Calu3 (cell line): ENCODE data around the gene SELE. TPM values are rescaled to one million over a fixed set of nuclear protein-coding genes. Genes with fewer than 3 reads are reported as not detected.

Source experiments
- BruUV-seq: library from RNA; stranded (reverse); fragments of 400-500 nt; replicated peaks from 2 replicates; lab custom pipeline; 2021; lab: Mats Ljungman, UMichigan
- CTCF ChIA-PET: fragments of 300-600 bp; sonication (Branson Sonifier 250); formaldehyde crosslinking; loops from one replicate; lab custom pipeline; 2022; ENCODE audit warnings: antibody characterized with exemption; lab: Charles Lee
- DNase-seq: peaks from one replicate; pipeline ENCODE4 v3.0.0; 2022
- H3K27ac Mint-ChIP-seq: one replicate; pipeline ENCODE4 v1.8.0; 2022; ENCODE audit warnings: mixed read lengths; ENCODE audit not compliant: unreplicated experiment
- H3K27me3 Mint-ChIP-seq: one replicate; pipeline ENCODE4 v1.8.0; 2022; ENCODE audit warnings: mixed read lengths; ENCODE audit not compliant: unreplicated experiment
- H3K36me3 Mint-ChIP-seq: one replicate; pipeline ENCODE4 v1.8.0; 2022; ENCODE audit warnings: mild to moderate bottlenecking, moderate library complexity, mixed read lengths; ENCODE audit not compliant: insufficient read depth, unreplicated experiment
- H3K4me1 Mint-ChIP-seq: one replicate; pipeline ENCODE4 v1.8.0; 2022; ENCODE audit warnings: mild to moderate bottlenecking, low read depth, mixed read lengths; ENCODE audit not compliant: unreplicated experiment
- H3K4me3 Mint-ChIP-seq: one replicate; pipeline ENCODE4 v1.8.0; 2022; ENCODE audit warnings: mild to moderate bottlenecking, low read depth, moderate library complexity, mixed read lengths; ENCODE audit not compliant: unreplicated experiment
- H3K9me3 Mint-ChIP-seq: one replicate; pipeline ENCODE4 v1.8.0; 2022; ENCODE audit warnings: low read depth, mixed read lengths; ENCODE audit not compliant: unreplicated experiment
- intact Hi-C: fragments of 100-400 bp; cut with micrococcal nuclease; formaldehyde crosslinking; loops from one replicate; pipeline ENCODE4 v1.10.0; 2022; ENCODE audit not compliant: unreplicated experiment
- total RNA-seq: library from RNA; stranded (reverse); gene quantifications from 2 replicates; pipeline ENCODE4 v1.2.3, GENCODE V29; 2022
- TF ChIP-seq, protein P1 (sequence below): fragments of 200-600 bp; IDR thresholded peaks from one replicate; pipeline ENCODE4 v1.8.0; 2022; ENCODE audit warnings: antibody characterized with exemption; ENCODE audit not compliant: unreplicated experiment

The SELE gene
- total RNA-seq, 1 experiment from 2014 or later, result not detected

DNA sequence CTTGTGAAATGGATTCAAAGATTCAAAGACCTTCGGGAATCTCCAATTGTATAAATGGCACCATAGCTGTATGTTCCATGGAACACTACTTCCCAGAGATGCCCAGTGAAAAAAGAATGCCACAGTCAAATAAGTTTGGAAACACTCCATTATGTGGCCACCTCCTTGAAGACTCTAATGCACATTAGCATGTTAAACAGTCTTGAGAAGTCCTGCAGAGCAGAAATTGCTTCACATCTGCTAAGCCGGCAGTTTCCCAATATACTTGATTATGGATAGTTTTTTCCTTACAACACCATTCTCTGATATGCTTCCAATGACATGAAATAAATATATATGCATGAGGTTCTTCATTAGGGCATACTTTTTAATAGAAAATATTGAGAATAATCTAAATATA is 12.7 kb upstream of the SELE start:
- DNase-seq, result no peak
- no TSS peak for BruUV-seq
- intact Hi-C loops, result no loop called here
- Mint-ChIP-seq H3K4me3 (no peak overlapping the region), H3K27ac (no peak overlapping the region), H3K36me3 (no peaks in the 10 kb centered on the region), H3K4me1 (peaks cover 2% of the 10 kb centered on the region), H3K27me3 (no peaks in the 10 kb centered on the region), H3K9me3 (peaks cover 3% of the 10 kb centered on the region)
- CTCF ChIA-PET, result no interaction called here
- TF ChIP-seq, protein P1, sequence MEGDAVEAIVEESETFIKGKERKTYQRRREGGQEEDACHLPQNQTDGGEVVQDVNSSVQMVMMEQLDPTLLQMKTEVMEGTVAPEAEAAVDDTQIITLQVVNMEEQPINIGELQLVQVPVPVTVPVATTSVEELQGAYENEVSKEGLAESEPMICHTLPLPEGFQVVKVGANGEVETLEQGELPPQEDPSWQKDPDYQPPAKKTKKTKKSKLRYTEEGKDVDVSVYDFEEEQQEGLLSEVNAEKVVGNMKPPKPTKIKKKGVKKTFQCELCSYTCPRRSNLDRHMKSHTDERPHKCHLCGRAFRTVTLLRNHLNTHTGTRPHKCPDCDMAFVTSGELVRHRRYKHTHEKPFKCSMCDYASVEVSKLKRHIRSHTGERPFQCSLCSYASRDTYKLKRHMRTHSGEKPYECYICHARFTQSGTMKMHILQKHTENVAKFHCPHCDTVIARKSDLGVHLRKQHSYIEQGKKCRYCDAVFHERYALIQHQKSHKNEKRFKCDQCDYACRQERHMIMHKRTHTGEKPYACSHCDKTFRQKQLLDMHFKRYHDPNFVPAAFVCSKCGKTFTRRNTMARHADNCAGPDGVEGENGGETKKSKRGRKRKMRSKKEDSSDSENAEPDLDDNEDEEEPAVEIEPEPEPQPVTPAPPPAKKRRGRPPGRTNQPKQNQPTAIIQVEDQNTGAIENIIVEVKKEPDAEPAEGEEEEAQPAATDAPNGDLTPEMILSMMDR, result no peak

DNA sequence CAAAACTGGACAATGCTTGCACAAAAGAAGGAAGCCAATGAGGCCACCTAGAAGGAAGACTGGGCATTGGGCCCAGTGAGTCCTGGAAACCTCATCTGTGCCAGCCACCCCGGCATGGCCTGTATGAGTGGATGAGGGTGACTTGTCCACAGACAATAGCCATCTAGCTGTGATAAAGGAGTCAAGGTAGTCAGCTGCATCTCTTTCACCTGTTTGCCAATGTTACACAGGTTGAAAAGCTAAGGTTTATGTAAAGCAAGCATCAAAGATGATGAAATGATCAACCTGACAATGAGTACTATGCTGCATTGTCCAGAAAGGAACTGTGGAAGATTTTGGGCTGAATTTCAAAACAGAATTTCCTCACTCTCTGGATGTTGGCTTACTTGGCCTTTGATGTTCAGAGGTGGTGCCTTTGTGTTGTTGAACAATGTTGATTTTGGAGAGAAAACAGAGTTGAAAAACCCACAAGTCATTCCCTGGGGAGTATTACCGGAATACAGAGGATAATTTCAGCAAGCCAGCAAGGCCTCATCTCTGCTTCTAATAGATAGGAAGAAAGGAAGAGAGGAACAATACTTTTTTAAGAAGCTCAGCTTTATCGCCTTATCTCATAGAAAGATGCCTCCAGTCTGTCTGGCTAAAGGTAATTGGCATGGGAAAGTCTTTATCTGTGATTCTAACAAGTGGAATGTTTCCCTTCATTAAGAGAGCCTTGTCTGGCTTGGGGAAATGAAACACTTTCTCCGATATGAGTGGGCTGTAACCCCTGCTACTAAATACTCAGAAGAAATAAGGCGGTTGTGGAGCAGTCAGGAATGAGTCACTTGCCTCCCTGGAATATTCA is 11.4 kb upstream of the SELE start:
- Mint-ChIP-seq H3K4me3 (no peak overlapping the region), H3K27ac (no peak overlapping the region), H3K4me1 (peaks cover 8% of the 10 kb centered on the region), H3K27me3 (no peaks in the 10 kb centered on the region), H3K9me3 (peaks cover 3% of the 10 kb centered on the region), H3K36me3 (no peaks in the 10 kb centered on the region)
- intact Hi-C loops, result no loop called here
- CTCF ChIA-PET, result interaction anchor here (1.0 kb wide), 1 partner anchor 91 kb away, joined by 3 read pairs; no protein-coding TSS in a partner anchor
- TF ChIP-seq, protein P1, result no peak
- BruUV-seq, result no TSS peak
- DNase-seq, result no peak

DNA sequence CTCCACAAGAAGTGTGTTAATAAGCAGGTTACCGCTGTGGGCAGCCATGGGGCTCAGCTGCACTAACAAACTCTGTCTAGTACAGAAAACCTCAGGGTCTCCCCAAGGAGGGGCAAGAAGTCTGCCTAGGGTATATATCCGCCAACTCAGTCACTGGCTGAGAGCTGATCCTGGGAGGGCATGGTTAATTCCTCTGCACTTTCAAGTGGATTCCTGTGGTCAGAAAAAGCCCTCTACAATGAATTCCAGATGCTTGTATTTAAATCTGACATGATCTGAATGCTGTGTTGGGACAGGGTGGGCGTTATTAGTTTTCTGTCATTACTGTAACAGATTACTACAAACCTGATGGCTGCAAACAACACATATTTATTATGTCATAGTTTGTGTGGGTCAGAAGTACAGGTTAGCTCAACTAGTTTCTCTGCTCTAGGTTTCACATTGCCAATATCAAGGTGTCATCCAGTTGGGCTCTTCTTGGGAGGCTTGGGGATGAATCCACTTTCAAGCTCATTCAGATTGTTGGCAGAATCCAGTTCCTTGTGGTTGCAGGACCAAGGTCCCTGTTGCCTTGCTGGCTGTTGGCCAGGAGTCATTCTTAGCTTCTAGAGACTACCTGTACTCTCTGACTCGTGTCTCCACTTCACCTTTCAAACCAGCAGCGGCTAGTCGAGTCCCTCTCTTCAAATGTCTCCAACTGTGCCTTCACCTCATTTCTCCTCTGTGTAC is 8.0 kb upstream of the SELE start:
- CTCF ChIA-PET, result no interaction called here
- TF ChIP-seq, protein P1, result no peak
- no TSS peak for BruUV-seq
- H3K9me3 Mint-ChIP-seq, result peaks cover 3% of the 10 kb centered on the region
- H3K27ac Mint-ChIP-seq, result no peak overlapping the region
- intact Hi-C loops, result no loop called here
- H3K4me1 Mint-ChIP-seq, result peaks cover 8% of the 10 kb centered on the region
- no peak for DNase-seq
- no peaks in the 10 kb centered on the region for H3K27me3 Mint-ChIP-seq
- H3K36me3 Mint-ChIP-seq, result no peaks in the 10 kb centered on the region
- no peak overlapping the region for H3K4me3 Mint-ChIP-seq

DNA sequence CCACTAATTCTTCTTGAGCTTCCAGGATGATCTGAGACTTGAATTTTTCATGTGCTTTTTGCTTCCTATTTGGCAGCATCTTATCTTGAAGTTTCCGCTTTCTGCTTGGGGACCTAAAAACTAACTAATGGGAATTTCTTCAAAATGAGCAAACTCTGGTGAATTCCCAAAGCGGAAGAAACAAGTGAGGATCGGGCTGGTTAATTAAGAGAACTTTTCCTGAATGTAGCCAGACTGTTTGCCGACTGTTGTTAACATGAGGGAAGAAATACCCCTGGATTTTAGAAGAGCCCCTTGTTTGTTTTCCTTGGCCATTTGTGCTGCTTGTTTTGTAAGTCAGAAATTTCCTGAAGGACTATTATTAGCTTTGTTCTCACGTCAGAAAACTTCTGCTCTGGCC is 6.1 kb upstream of the SELE start:
- no peak for DNase-seq
- CTCF ChIA-PET, result no interaction called here
- no peak overlapping the region for H3K4me3 Mint-ChIP-seq
- intact Hi-C loops, result no loop called here
- no peaks in the 10 kb centered on the region for H3K27me3 Mint-ChIP-seq
- no peaks in the 10 kb centered on the region for H3K36me3 Mint-ChIP-seq
- H3K4me1 Mint-ChIP-seq, result peaks cover 8% of the 10 kb centered on the region
- no peak overlapping the region for H3K27ac Mint-ChIP-seq
- TF ChIP-seq, protein P1, result no peak
- H3K9me3 Mint-ChIP-seq, result peaks cover 3% of the 10 kb centered on the region
- BruUV-seq, result no TSS peak
